Measurements from ENCODE around the gene ICAM5.

DNA sequence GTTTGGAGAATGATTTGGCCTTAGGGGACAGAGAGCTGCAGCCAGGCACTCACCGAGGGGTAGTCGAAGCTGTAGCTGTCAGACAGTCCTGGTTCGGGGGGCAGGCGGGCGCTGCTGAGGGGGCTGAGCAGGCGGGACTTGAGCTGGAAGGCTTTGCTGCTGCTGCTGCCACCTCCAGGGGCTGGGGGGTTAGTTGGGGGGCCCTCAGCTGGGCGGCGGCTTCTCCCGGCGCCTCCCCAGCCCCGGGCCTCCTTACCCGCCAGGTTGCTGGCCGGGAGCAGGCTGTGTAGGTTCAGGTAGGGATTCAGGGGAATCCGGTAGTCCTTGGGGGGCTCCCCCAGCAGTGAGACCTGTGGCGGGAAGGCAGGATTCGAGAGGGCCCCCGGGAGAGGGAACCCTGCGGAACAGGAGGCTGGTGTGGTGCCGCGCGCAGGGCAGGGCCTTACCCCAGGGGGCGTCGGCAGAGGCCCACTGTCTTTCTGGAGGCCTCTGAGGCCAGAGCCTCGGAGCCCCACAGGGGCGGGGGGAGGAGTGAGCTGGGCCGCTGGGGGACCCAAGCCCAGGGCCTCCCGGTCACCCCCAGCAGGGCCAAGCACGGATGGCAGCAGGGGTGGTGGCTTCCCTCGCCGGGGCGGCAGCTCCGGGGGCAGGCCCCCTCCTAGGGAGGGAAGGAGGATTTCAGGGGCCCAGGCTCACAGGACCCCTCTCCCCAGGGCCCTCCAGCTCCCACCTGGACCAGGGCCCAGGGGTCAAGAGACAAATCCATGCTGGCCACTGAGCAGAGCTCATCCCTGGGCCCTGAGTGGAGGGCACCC is 31.1 kb downstream of the ICAM5 start:
- TF ChIP-seq, protein P1, sequence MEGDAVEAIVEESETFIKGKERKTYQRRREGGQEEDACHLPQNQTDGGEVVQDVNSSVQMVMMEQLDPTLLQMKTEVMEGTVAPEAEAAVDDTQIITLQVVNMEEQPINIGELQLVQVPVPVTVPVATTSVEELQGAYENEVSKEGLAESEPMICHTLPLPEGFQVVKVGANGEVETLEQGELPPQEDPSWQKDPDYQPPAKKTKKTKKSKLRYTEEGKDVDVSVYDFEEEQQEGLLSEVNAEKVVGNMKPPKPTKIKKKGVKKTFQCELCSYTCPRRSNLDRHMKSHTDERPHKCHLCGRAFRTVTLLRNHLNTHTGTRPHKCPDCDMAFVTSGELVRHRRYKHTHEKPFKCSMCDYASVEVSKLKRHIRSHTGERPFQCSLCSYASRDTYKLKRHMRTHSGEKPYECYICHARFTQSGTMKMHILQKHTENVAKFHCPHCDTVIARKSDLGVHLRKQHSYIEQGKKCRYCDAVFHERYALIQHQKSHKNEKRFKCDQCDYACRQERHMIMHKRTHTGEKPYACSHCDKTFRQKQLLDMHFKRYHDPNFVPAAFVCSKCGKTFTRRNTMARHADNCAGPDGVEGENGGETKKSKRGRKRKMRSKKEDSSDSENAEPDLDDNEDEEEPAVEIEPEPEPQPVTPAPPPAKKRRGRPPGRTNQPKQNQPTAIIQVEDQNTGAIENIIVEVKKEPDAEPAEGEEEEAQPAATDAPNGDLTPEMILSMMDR (conservative IDR thresholded peaks at IDR 0.05), result no peak
- no peak for TF ChIP-seq EZH2 (IDR thresholded peaks at IDR 0.05; ENCODE audit: low read depth)

All from PC-9 (cell line).